Measurements from ENCODE around the gene CD28. TPM values are rescaled to one million over a fixed set of nuclear protein-coding genes. Genes with fewer than 3 reads are reported as not detected.

The CD28 gene
- total and polyA plus RNA-seq, 10 of the 15 experiments (the other 5 are each of a cell fraction or from before 2014, with no cell fraction given): 0.03 to 0.23 (median 0.04) TPM; not detected in 7

GRCh38 chr2:203706403-203706802, at the start of gene CD28 (continued):
- no peak for TF ChIP-seq EGR1 (IDR thresholded peaks at IDR 0.05; ENCODE audit: borderline replicate concordance in 1 of 2, low read depth in 2 of 2, low read length in 2 of 2)
- peak; percentile 74; the same call in 1 of the 2 replicates for TF ChIP-seq CREB1 (IDR thresholded peaks at IDR 0.05; ENCODE audit: low read depth)
- no peak for TF ChIP-seq PML (IDR thresholded peaks at IDR 0.05; ENCODE audit: low read length)
- no peak for TF ChIP-seq RBBP5 (conservative IDR thresholded peaks at IDR 0.05)
- TF ChIP-seq DPF2 (IDR thresholded peaks at IDR 0.05): peak; percentile 84
- TF ChIP-seq FOS (IDR thresholded peaks at IDR 0.05; ENCODE audit: borderline replicate concordance, extremely low read depth, insufficient read length): no peak
- peak; percentile 64; the same call in 1 of the 2 replicates for TF ChIP-seq BACH1 (IDR thresholded peaks at IDR 0.05; ENCODE audit: borderline replicate concordance)
- TF ChIP-seq ZNF274 (IDR thresholded peaks at IDR 0.05; ENCODE audit: insufficient read depth, insufficient read length): no peak
- peak; percentile 66; the same call in 1 of the 2 replicates for TF ChIP-seq NFIC (IDR thresholded peaks at IDR 0.05; ENCODE audit: low read depth, low read length)
- TF ChIP-seq MEF2B (IDR thresholded peaks at IDR 0.05; ENCODE audit: partially characterized antibody, poor library complexity, severe bottlenecking): peak; percentile 80
- TF ChIP-seq SIX5 (IDR thresholded peaks at IDR 0.05; ENCODE audit: low read depth, low read length, severe bottlenecking): no peak
- peak; percentile 95; the same call in 1 of the 2 replicates for TF ChIP-seq PAX5 (IDR thresholded peaks at IDR 0.05; ENCODE audit: borderline replicate concordance, low read depth, low read length)
- TF ChIP-seq, protein P1, sequence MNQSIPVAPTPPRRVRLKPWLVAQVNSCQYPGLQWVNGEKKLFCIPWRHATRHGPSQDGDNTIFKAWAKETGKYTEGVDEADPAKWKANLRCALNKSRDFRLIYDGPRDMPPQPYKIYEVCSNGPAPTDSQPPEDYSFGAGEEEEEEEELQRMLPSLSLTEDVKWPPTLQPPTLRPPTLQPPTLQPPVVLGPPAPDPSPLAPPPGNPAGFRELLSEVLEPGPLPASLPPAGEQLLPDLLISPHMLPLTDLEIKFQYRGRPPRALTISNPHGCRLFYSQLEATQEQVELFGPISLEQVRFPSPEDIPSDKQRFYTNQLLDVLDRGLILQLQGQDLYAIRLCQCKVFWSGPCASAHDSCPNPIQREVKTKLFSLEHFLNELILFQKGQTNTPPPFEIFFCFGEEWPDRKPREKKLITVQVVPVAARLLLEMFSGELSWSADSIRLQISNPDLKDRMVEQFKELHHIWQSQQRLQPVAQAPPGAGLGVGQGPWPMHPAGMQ (IDR thresholded peaks at IDR 0.05; ENCODE audit: borderline replicate concordance): no peak
- TF ChIP-seq ZNF384 (IDR thresholded peaks at IDR 0.05; ENCODE audit: borderline replicate concordance, low read depth, low read length): no peak
- peak; percentile 96 for TF ChIP-seq TCF12 (IDR thresholded peaks at IDR 0.05; ENCODE audit: low read depth, low read length)
- no peak for TF ChIP-seq ASH2L (IDR thresholded peaks at IDR 0.05; ENCODE audit: borderline replicate concordance, low read depth)
- no peak for TF ChIP-seq GABPA (IDR thresholded peaks at IDR 0.05; ENCODE audit: low read depth)
- TF ChIP-seq EP300 (IDR thresholded peaks at IDR 0.05; ENCODE audit: borderline replicate concordance in 1 of 2, control insufficient read depth in 1 of 2, low read depth in 2 of 2, low read length in 2 of 2): peak; percentile 90
- TF ChIP-seq, protein P2, sequence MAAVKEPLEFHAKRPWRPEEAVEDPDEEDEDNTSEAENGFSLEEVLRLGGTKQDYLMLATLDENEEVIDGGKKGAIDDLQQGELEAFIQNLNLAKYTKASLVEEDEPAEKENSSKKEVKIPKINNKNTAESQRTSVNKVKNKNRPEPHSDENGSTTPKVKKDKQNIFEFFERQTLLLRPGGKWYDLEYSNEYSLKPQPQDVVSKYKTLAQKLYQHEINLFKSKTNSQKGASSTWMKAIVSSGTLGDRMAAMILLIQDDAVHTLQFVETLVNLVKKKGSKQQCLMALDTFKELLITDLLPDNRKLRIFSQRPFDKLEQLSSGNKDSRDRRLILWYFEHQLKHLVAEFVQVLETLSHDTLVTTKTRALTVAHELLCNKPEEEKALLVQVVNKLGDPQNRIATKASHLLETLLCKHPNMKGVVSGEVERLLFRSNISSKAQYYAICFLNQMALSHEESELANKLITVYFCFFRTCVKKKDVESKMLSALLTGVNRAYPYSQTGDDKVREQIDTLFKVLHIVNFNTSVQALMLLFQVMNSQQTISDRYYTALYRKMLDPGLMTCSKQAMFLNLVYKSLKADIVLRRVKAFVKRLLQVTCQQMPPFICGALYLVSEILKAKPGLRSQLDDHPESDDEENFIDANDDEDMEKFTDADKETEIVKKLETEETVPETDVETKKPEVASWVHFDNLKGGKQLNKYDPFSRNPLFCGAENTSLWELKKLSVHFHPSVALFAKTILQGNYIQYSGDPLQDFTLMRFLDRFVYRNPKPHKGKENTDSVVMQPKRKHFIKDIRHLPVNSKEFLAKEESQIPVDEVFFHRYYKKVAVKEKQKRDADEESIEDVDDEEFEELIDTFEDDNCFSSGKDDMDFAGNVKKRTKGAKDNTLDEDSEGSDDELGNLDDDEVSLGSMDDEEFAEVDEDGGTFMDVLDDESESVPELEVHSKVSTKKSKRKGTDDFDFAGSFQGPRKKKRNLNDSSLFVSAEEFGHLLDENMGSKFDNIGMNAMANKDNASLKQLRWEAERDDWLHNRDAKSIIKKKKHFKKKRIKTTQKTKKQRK (IDR thresholded peaks at IDR 0.05; ENCODE audit: low read depth, low read length): no peak
- TF ChIP-seq, protein P3, sequence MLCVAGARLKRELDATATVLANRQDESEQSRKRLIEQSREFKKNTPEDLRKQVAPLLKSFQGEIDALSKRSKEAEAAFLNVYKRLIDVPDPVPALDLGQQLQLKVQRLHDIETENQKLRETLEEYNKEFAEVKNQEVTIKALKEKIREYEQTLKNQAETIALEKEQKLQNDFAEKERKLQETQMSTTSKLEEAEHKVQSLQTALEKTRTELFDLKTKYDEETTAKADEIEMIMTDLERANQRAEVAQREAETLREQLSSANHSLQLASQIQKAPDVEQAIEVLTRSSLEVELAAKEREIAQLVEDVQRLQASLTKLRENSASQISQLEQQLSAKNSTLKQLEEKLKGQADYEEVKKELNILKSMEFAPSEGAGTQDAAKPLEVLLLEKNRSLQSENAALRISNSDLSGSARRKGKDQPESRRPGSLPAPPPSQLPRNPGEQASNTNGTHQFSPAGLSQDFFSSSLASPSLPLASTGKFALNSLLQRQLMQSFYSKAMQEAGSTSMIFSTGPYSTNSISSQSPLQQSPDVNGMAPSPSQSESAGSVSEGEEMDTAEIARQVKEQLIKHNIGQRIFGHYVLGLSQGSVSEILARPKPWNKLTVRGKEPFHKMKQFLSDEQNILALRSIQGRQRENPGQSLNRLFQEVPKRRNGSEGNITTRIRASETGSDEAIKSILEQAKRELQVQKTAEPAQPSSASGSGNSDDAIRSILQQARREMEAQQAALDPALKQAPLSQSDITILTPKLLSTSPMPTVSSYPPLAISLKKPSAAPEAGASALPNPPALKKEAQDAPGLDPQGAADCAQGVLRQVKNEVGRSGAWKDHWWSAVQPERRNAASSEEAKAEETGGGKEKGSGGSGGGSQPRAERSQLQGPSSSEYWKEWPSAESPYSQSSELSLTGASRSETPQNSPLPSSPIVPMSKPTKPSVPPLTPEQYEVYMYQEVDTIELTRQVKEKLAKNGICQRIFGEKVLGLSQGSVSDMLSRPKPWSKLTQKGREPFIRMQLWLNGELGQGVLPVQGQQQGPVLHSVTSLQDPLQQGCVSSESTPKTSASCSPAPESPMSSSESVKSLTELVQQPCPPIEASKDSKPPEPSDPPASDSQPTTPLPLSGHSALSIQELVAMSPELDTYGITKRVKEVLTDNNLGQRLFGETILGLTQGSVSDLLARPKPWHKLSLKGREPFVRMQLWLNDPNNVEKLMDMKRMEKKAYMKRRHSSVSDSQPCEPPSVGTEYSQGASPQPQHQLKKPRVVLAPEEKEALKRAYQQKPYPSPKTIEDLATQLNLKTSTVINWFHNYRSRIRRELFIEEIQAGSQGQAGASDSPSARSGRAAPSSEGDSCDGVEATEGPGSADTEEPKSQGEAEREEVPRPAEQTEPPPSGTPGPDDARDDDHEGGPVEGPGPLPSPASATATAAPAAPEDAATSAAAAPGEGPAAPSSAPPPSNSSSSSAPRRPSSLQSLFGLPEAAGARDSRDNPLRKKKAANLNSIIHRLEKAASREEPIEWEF (IDR thresholded peaks at IDR 0.05; ENCODE audit: insufficient replicate concordance, low read depth, low read length): no peak
- peak; percentile 96 for TF ChIP-seq IRF4 (IDR thresholded peaks at IDR 0.05; ENCODE audit: low read depth, low read length)

All from GM12878 (cell line).